Cortex of kidney (tissue), 1 donor: Measurements from ENCODE around the gene DISP1.
A peak's percentile ranks its signal among the peaks of the same experiment; 100 is the strongest.

Source experiments
- DNase-seq: peaks from one replicate; lab custom pipeline; 2025; lab: John Stamatoyannopoulos, UW

The DISP1 gene

GRCh38 chr1:222814536-222815439 lies at the start of gene DISP1:
Gene DISP1, plus strand, starts transcription at chr1:222815039. Its CDS starts 127,785 bp downstream, at chr1:222942824.
- DNase-seq, result peak; percentile 57

GRCh38 chr1:222767152-222767571 lies 47.7 kb upstream of the DISP1 start:
- no peak for DNase-seq

- DNase-seq, result no peak
Measured at GRCh38 chr1:222768592-222768991, 46.2 kb upstream of the DISP1 start.

GRCh38 chr1:222769181-222769580 lies 45.7 kb upstream of the DISP1 start:
- DNase-seq, result no peak

GRCh38 chr1:222769971-222770620 lies 44.7 kb upstream of the DISP1 start:
- no peak for DNase-seq

- DNase-seq, result no peak
Measured at GRCh38 chr1:222772996-222773379, 41.9 kb upstream of the DISP1 start.

- DNase-seq, result no peak
Measured at GRCh38 chr1:222777463-222777862, 37.4 kb upstream of the DISP1 start.

GRCh38 chr1:222777977-222778376 lies 36.9 kb upstream of the DISP1 start:
- no peak for DNase-seq

GRCh38 chr1:222781251-222781650 lies 33.6 kb upstream of the DISP1 start:
- no peak for DNase-seq

- no peak for DNase-seq
Measured at GRCh38 chr1:222783051-222783450, 31.8 kb upstream of the DISP1 start.

GRCh38 chr1:222784371-222784770 lies 30.5 kb upstream of the DISP1 start:
- DNase-seq, result no peak

- no peak for DNase-seq
Measured at GRCh38 chr1:222784916-222785315, 29.9 kb upstream of the DISP1 start.

GRCh38 chr1:222785529-222785928 lies 29.3 kb upstream of the DISP1 start:
- DNase-seq, result no peak

- DNase-seq, result no peak
Measured at GRCh38 chr1:222786121-222786520, 28.7 kb upstream of the DISP1 start.

- no peak for DNase-seq
Measured at GRCh38 chr1:222787729-222788128, 27.1 kb upstream of the DISP1 start.

- DNase-seq, result no peak
Measured at GRCh38 chr1:222788402-222789156, 26.3 kb upstream of the DISP1 start.

- DNase-seq, result no peak
Measured at GRCh38 chr1:222790115-222790514, 24.7 kb upstream of the DISP1 start.

- DNase-seq, result no peak
Measured at GRCh38 chr1:222790520-222790919, 24.3 kb upstream of the DISP1 start.

GRCh38 chr1:222791006-222791710 lies 23.7 kb upstream of the DISP1 start:
- DNase-seq, result no peak

GRCh38 chr1:222792744-222793143 lies 22.1 kb upstream of the DISP1 start:
- no peak for DNase-seq

GRCh38 chr1:222794656-222795474 lies 20.0 kb upstream of the DISP1 start:
- no peak for DNase-seq
